GM19467 (cell line): ENCODE data around the gene ERC2.
"Not testable (repeated sequence)": the region's sequence is repeated elsewhere in the genome, so short reads cannot be mapped to it uniquely, and the experiment has no call there.

Experiments used
- ATAC-seq: cut with Tn5 transposase; IDR thresholded peaks from one replicate; pipeline ENCODE4 v1.9.1; 2021; ENCODE audit warnings: mild to moderate bottlenecking, moderate library complexity; ENCODE audit not compliant: unreplicated experiment

ERC2 gene

DNA sequence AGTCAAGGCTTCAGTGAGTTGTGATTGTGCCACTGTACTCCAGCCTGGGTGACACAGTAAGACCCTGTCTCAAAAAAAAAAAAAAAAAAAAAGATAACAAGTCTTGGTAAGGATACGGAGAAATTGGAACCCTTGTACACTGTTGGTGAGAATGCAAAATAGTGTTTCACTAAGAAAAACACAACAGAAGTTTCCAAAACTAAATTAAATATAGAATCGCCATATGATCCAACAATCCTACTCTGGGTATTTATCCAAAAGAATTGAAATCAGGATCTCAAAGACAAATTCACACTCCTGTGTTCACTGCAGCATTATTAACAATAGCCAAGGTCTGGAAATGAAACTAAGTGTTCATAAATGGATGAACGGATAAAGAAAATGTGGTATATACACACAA, 149.4 kb downstream of the ERC2 start:
- ATAC-seq: no peak

DNA sequence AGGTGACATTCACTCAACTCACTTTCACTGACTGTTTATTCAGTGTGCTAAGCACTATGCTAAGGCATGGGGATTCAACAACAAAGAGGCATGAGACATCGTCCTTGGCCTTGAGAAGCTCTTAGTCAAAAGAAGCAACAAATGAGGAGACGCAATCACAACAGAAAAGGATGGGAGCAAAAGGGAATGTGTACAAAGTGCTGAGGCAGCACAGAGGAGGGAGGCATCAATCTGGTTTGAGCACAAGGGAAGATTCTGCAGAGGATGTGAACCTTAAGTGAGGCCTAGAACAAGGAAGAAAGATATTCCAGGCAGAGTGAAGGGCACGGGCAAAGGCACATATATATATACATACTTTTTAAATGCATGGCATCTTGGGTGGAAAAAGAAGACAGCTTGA, 151.3 kb downstream of the ERC2 start:
- no peak for ATAC-seq

DNA sequence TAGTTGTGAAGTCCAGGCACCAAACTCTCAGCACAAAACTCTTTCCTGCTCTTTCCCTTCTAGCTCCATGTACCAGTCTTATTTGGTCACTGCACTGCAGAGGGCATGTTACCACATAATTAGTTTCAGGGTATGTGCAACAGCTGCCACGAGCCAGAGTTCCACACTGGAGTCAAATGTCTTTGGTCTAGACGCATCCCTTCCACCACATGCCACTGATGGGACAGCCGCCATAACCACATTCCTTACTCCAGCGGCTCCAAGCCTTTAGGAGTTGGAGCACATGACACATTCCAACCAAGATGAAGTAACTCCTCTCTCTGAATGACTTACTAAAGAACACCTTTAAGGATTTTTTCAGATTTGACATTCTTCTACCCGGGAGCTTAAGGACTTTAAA, 153.4 kb downstream of the ERC2 start:
- no peak for ATAC-seq

DNA sequence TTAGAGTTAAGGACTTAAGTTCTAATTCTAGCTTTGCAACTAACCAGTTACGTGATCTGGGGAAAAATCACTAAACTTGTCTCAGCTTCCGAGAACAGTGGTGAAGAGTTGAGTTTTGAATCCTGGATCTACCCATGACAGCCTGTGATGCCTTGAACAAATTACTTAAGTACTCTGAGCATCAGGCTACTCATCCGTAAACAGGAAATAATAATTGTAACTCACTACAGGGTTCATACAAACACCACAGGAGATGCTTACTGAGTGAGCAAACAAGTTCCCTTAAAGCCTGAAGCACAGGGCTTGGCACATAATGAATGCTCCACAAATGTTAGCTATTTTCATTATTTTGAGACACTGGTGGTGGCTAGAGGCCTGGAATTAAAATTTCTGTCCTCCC, 158.8 kb downstream of the ERC2 start:
- no peak for ATAC-seq

DNA sequence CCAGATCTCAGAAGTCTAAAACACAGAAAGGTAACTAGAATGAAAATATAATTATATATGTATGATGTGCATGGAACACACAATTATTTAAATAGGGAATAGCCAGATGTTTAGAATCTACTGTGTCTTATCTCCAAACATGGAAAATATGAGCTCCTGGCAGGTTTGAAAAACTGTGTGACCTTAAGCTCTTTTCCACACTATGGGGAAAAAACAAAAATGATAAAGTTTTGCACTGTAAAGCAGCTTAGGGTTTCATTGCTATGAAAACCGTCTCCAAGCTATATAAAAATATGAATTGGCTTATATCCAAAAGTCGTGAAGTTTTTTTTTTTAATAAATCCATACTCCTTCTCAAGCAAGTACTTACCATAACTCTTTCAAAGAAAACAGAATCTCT, 159.8 kb downstream of the ERC2 start:
- ATAC-seq: no peak

DNA sequence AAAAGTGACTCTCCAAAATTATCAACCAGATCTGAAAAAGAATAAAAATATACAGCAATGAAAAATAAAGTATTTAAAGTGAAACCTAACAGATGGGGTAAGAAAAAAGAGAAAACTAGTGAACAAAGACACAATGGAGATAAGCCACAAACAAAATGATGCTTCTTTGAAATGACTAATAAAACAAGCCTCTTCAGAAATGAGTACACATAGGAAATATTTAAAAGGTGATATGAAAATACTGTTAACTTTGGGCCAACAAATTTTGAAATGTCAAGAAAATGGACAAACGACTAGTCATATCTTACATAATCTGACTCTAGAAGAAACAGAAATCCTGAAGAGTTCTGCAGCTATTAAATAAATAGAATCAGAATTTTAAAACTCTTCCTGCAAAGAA, 164.2 kb downstream of the ERC2 start:
- no peak for ATAC-seq

DNA sequence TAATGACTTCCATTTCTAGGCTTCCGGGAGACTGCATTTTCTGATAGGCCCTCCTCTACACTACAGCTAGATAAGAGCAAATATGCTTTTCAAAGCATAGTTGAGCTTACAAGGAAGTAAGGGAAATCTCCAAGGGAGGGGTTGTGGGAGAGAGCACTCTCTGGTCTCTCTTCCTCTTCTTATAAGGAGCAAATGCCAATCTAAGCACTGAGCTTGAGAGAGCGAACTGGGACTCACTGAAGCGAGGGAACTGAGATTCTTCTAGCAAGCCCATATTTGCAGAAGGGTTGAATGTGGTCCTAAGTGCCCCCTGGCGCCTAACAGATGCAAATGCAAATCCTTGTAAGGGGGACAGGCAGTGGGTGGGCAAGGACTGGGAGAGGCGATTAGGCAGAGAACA, 164.8 kb downstream of the ERC2 start:
- peak; percentile 88 for ATAC-seq

DNA sequence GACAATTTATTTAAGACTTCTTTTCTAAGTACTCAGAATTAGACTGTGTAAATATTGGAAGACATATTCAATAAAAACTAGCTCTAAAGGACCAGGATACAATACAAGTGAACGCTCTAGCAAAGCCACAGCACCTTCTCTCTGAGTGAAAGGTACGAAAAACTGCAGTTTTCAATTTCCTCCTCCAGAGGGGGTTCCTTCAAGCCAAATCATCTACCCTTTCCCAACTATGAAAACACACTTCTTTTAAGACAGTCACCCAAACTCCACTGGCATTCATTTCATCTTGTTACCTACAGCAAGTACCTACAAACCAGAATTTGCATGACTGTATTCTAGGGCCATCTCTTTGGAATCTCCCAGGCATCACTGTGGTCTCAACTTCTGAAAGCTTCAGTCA, 165.8 kb downstream of the ERC2 start:
- no peak for ATAC-seq

DNA sequence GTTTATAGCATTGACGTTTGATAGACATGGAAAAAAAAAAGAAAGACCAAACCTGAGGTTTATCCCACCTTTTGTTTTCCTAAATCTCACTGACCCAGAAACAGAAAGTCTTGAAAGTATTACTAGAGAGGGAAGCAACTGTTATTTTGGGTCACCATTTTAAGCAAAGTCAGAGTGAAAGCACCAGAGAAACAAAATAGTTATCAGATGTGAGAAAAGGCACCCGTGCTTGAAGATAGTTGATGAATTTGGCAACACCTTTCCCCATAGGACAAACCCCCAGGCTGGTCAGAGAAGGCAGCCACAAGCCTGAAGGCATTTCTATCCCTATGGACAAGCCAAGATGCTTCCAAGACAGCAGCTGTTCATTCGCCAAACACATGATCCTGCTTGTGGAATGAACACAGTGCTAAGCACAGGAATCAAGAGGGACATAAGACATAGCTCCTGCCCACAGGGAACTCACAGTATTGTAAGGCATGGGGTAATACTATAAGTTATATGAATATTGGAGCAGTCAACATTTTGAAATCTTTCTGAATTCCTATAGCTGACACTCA, 170.9 kb downstream of the ERC2 start:
- ATAC-seq: no peak

DNA sequence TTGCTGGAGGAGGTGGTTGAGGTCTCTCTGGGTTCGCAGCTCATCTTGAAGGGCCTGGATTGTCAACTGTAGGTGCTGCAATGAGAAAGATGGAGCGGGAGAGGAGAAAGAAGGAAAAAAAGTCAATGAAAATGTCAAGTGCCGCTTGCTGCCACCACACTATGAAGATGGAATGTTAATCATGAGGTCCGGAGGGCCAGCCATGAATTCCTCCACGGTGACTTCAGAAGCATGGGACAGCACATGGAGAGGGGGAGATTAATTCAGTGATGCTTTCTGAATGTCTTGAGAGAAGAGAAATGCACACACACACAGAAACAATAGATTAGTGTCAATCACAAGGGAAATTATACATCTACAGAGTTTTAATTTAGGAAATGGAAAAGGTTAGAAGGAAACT, 171.9 kb downstream of the ERC2 start:
- no peak for ATAC-seq

DNA sequence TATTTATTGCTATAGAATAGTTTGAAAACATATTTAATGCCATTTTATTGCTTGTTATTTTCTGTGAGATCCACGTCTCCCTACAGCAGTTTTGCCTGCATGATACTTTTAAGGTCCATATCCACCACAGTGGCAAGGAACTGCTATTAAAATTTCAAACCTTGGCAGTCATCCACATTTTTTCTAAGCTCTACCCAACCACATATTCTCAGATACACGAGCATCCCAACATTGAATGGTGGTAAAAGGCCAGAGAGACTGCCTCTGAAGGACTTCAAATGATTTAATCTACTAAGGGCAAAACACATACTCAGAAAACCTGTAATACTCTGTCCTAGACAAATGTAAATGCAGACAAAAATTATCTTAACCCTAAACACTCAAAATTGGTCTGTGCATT, 173.1 kb downstream of the ERC2 start:
- no peak for ATAC-seq

DNA sequence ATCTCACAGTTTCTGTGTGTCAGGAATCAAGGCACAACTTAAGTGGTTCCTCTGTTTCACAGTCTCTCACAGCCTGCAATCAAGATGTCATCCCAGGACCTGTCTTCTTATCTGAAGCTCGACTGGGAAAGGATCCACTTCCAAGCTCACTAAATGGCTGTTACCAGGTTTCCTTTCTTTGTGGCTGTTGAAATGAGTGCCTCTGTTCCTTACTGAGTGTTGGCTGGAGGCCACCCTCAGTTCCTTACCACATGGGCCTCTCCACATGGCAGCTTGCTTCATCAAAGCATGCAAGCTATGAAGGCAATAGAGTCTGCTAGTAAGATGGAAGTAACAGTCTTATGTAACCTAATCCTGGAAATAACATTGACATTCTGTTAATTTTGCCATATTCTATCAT, 174.0 kb downstream of the ERC2 start:
- no peak for ATAC-seq

DNA sequence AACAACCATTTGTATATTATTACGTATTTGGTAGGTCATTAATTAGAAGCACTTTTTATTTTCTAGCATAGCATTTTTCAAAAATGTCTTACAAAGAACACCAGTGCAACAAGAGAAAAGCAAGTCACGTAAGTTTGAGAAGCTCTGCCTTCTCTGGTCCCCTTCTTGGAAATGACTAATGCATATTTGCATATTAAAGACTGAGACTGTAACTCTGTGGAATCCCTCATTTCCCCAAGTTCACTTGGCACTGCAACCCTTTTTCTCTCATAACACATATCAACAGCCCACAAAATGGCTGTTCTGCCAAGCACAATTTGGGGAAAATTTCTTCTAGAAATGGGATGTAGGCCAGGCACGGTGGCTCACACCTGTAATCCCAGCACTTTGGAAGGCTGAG, 176.3 kb downstream of the ERC2 start:
- no peak for ATAC-seq

DNA sequence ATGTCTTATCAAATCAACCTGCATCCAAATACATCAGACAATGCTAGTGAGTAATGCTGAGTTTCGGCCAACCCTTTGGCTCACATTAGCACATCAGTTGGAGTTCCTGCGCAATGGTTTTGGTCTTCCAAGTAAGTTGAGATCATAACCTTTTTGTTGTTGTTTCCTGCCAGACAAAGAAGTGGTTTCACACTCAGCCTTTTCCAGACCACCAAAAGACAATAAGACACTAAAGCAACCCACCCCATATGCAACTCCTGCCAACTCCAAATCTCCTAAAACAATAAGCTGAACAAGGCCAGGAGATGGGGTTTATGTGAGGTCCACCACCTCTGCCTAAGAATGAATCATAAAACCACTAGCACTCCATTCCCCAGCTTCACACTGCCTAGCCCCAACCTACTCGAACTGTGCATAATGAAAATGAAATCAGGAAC, 177.0 kb downstream of the ERC2 start:
- ATAC-seq: no peak

DNA sequence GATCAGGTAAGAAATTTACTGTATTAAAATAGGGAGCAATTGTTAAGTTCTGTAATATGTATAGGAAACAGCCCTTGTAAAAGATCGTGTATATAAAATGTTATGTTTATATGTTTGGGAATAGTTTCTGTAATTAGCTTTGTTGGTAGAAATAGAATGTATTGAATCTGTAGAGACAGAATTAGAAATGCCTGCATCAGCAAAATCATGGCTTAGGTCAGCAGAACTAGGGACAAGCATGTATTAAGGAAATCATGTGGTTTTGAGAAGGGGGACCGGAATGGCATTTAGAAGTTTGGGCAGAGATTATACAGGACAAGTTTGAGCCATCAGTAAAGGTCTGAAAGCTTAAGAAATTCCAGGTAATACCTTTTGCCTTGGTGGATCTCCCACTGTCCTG, 177.9 kb downstream of the ERC2 start:
- ATAC-seq: no peak

DNA sequence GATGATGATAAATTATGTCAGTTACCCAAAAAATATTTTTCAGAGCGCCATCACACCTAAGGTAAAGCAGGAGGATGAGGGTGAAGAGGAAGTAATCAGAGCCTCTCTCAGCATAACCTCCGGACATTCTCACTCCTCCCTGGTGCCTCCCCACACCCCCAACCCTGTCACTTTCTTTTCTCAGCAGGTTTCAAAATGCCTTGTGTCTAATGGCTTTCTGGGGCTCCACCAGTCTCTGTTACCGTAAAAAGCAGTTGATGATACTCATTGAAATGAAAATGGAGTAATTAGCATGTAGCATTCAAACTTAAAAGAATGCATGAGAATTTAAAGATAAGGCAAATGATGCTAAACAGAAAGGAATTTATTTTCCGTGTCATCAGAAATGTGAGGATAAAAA, 180.0 kb downstream of the ERC2 start:
- no peak for ATAC-seq

DNA sequence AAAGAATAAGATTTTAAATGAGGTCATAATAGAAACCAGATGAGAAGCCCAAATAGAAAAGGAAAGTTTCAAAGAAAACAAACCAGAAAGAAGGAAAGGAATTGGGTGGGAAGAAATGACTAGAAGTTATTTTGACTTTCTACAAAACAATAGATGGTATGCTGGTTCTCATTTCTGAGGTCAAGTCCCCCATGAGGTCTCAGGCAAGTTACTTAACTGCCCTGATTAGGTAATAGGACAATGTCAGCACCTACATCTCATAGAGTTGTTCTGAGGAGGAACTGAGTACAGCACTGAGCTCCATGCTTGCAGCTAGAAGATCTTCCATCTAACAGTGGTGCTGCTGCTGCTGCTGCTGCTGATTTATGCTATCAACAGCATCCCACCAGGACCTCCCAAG, 185.9 kb downstream of the ERC2 start:
- ATAC-seq: no peak

DNA sequence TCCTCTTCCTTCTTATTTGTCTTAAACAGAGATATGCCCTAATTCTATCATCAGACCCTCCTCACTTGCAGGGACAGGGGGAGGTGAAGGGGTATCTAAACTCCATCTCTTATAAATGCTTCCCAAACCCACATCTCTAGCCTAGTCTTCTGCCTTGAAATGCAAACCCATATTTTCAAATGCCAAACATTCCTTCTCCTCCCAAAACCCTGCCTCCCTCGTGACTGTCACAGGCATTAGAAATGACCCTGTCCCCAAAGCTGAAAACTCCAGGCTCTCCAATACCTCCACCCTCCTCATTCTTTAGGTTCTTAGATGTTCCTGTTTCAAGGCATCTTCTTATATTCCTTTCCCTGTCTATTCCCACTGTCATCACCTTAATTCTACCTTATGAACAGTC, 191.0 kb downstream of the ERC2 start:
- no peak for ATAC-seq

DNA sequence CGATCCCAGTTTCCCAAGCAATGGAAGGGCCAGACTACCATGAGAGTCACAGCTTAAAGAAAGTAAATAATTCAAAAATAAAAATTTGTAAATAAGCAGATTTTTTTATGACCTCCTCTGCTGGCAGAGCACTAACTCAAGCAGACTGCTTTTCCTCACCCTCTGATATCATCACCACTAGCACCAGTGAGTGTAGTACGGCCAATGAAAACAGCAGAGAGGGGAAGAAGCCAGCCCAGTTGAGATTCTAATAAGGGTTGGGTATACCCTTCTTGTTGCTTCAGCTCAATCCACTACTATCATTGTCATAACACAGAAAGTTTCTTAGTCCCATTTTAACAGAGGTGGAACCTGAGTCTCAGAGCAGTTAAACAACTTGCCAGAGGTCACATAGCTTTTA, 193.1 kb downstream of the ERC2 start:
- no peak for ATAC-seq

DNA sequence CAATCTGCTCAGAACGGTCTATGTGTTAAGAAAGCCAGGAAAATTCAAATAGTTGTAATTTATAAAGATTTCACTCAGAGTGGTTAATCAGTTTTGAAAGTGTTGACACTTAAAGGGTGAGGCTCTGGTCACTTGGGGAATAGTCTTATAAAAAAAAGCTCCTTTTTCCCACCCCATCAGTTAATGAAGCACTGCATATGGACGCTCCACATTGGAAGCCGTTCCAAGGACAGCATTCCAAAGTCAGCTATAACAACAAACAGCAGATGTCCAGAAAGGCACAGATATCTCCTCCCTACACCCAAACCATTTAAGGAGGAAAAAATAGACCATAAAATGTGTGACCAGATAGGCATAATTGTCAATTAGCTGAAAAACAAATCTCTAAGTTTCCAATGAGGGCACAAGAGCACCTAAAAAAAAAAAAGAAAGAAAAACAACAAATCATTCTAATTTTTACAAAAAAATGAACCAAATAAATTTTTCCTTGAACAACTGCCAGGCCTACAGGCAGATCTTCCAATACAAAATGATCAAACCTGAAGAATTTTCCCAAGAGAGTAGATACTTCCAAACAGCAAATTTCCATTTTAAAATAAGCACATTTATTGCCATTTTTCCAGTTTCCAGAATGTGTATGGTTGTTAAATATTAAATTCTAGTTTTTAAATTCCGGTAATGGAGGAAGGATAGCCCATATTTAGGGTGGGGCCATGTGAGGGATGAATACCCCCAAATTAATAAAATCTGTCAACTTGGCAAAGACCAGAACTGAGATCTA, 198.3 kb downstream of the ERC2 start:
- no peak for ATAC-seq

DNA sequence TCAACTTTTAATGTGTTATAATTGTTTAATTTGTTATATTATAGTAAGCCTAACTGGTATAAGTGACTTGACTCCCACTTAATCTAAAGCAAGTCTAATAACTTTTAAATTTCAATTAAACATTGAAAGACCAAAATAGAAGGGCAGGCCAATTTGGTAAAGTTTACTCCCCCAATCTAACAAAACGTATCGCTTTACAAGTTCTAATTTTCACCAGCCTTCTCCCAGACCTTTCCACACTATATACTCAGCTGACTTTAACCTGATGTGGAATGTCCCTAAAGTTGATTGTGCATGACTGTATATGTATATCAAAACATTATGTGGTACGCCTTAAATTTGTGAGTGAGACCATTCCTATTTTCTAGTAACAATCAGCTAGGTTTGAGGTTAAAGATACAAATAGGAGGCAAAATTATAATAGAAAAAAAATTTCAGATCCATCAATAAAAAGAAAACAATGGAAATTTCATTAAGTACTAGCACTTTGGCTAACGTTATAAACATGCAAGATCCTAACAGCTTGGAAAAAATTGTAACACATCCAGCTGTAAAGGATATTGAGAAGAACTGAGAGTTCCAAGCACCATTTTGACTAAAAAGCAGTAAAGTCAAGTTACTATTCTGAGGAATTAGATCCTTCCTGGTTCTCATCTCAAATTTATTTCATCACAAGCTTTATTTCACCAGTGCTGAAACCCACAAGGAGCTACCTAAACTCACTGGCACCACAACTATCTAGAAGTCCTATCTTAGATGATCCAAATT, 199.5 kb downstream of the ERC2 start:
- ATAC-seq: no peak

DNA sequence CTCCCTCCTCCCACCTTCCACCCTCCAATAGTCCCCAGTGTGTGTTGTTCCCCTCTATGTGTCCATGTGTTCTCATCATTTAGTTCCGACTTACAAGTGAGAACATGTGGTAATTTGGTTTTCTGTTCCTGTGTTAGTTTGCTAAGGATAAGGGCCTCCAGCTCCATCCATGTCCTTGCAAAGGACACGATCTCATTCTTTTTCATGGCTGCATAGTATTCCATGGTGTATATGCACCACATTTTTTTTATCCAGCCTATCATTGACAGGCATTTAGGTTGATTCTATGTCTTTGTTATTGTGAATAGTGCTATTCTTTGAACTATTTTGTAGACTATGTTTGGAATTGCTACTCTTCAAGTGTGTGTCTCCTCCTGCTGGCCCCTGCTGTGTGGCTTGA, 206.4 kb downstream of the ERC2 start:
- not testable (repeated sequence) for ATAC-seq
